Vagina (tissue), 2 donors: ENCODE data around the gene POMT2.

Experiments used
- POLR2A ChIP-seq, 2 donors: fragments of 450-650 bp; IDR thresholded peaks; one replicate each; pipeline ENCODE4 v1.6.1; 2017; ENCODE audit warnings: antibody characterized with exemption in 2 of 2, mild to moderate bottlenecking in 2 of 2, moderate library complexity in 2 of 2
- POLR2AphosphoS5 ChIP-seq, 2 donors: sonication (generic); formaldehyde crosslinking; IDR thresholded peaks; one replicate each; pipeline ENCODE4 v1.9.0; 2017; ENCODE audit warnings: antibody characterized with exemption in 2 of 2, mild to moderate bottlenecking in 2 of 2, low read depth in 1 of 2; ENCODE audit not compliant: insufficient read depth in 1 of 2
- TF ChIP-seq, protein P1 (sequence below), 3 experiments: fragments of 450-650 bp in 2 of 3; fragments of 200-600 bp in 1 of 3; sonication (generic) in 1 of 3; IDR thresholded peaks; one replicate each; pipeline ENCODE4 v1.5.1; 2017 to 2019; ENCODE audit warnings: antibody characterized with exemption in 3 of 3, mild to moderate bottlenecking in 2 of 3, moderate library complexity in 2 of 3

DNA sequence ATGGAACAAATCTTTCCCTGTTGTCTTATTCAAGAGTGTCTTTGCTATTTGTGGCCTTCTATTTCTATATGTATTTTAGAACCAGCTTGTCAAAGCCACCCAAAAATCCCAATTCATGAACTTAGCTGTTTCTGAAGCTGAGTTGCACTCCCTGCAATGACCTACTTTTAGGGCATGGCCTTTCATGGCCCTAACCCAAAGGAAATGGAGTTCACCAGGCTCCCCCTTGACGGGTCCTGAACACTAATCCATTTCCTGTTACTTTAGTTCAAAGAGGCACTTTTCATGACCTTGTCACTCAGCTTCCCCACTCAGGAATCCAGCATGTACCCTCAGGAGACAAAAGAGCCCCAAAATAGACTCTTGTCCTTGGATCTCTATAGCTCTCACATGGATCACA, 48.6 kb upstream of the POMT2 start:
- TF ChIP-seq POLR2AphosphoS5 (IDR thresholded peaks at IDR 0.05; ENCODE audit: insufficient read depth in 1 of 2, low read depth in 1 of 2): no peak
- TF ChIP-seq POLR2A (IDR thresholded peaks at IDR 0.05): no peak
- TF ChIP-seq, protein P1, sequence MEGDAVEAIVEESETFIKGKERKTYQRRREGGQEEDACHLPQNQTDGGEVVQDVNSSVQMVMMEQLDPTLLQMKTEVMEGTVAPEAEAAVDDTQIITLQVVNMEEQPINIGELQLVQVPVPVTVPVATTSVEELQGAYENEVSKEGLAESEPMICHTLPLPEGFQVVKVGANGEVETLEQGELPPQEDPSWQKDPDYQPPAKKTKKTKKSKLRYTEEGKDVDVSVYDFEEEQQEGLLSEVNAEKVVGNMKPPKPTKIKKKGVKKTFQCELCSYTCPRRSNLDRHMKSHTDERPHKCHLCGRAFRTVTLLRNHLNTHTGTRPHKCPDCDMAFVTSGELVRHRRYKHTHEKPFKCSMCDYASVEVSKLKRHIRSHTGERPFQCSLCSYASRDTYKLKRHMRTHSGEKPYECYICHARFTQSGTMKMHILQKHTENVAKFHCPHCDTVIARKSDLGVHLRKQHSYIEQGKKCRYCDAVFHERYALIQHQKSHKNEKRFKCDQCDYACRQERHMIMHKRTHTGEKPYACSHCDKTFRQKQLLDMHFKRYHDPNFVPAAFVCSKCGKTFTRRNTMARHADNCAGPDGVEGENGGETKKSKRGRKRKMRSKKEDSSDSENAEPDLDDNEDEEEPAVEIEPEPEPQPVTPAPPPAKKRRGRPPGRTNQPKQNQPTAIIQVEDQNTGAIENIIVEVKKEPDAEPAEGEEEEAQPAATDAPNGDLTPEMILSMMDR (IDR thresholded peaks at IDR 0.05): no peak
